Measurements from ENCODE around the gene KRTAP27-1. TPM values are rescaled to one million over a fixed set of nuclear protein-coding genes. Genes with fewer than 3 reads are reported as not detected.

Gene KRTAP27-1
- not detected for total RNA-seq

DNA sequence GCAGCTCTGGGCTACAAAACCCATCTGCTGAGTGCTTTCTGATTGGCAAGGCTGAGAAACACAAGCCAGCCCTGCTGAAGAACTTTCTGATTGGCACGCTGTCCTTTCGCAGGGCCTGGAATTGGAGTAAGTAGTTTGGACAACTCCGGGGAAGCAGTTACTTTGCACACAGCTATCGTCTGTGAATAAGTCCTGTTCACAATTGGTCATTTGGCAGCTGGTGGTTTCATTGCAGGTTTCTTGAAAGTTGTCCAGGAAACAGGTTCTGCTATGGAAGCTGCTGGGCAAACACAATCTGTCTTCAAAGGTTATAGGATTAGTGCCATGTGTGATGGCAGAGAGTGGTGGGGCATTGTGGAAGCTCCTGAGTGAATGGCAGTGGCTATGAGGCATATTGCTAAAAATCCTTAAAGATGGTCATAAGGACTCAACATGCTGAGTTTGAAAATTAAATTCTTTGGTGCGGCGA is at the start of gene KRTAP27-1:
Gene KRTAP27-1, minus strand, starts transcription at position 419 of the 469 bp plus-strand sequence. Its CDS starts 26 bp downstream, at position 393.
- ChIA-PET CTCF (no interaction called here), POLR2A (interaction anchor here (0.6 kb wide), 1 partner anchor 106 kb away, joined by 3 read pairs; no protein-coding TSS in a partner anchor)

DNA sequence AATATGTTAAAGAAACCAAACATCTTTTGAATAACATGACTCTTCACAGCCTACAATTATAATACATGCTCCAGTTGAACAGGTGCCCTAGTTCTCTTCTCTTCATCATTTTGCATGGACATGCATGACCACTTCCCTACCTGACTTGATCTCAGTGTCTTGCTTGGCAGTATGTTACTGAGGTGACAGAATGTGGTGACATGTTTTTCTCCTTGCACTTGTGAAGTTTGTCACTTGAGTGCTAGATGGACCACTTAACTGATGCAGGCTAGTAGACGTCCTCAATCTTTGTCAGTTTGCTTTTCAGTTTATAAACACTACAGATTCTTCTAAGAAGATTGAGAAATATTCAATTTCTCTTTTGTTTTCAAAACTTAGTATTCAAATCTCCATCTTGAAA is 44.7 kb upstream of the KRTAP27-1 start:
- ChIA-PET CTCF (no interaction called here), POLR2A (no interaction called here)

DNA sequence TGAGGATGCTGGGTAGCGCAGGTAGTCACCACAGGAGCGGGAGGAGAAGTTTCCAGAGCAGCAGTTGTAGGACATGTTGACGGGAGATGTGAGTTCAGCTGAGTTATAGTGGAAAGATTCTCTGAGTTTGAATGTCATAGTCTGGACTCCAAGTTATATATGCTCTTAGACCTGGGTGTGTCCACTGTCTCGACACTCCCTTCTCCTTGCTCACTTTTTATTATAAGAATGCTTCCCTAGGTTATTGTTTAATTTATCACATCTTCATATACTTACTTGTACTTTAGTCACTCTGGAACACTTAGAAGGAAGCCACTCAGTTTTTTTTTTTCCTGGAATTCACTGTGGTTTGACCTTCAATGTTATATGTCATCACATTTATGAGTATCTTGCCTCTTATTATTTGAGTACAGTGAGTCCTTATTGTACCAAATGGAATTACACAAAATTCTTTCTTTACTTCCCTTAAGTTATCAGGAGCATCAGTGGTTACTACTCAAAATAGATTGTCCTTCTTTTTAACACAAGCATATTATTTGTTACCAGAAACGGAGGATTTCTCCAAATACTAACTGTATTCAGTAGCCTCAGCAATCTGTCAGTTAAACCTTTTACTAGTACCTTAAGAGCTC is 34.8 kb upstream of the KRTAP27-1 start, which contains the start of gene KRTAP13-2:
Gene KRTAP13-2, minus strand, starts transcription at position 133 of the 632 bp plus-strand sequence. Its CDS starts 58 bp downstream, at position 75.
- ChIA-PET POLR2A (no interaction called here), CTCF (no interaction called here)

DNA sequence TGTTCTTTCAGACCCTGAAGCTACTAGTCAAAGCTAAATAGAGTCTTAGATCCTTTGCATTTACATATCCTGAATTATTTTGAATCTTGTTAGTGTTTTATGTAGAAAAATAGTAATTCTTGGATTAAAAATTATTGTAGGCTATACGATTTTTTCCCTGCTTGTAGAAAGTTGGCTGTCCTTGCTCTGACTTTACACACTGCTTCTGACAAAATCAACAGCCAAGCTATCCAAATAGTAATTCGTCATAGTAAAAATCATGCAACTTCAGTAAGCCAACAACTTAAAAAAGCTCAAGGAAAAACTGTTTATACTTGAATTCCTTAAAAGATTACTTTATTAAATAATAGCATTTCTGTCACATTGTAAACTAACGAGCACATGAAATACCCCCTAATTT is 18.4 kb upstream of the KRTAP27-1 start:
- POLR2A ChIA-PET, result no interaction called here
- CTCF ChIA-PET, result interaction anchor here (0.7 kb wide), 1 partner anchor 14 kb away, joined by 3 read pairs; no protein-coding TSS in a partner anchor

DNA sequence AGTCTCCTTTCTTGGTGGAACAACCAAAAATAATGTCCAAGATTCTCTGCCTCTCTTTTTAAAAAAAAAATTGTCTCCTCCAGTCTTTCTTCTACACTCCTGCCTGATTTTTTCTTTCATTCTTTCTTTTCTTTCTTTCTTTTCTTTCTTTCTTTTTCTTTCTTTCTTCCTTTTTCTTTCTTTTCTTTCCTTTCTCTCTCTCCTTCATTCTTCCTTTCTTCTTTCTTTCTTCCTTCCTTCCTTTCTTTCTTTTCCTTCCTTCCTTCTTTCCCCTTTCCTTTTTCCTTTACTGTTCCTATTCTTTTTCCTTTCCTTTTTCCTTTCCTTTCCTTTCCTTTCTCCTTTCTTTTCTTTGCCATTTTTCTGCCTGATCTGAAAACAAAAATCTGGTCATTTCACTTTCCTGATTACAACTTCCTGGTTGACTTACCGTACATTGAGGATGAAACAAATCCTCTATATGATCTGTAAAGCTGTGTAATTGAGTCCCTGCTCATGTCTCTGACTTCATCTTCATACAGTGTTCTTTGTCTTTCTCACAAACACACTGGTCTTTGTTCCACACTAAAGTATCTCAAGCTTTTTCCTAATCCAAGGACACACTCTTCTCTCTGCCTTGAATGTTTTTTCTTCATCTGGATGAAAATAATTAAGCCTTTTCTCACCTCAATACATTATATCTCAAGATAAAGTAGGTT is 17.0 kb upstream of the KRTAP27-1 start:
- ChIA-PET CTCF (no interaction called here), POLR2A (no interaction called here)

DNA sequence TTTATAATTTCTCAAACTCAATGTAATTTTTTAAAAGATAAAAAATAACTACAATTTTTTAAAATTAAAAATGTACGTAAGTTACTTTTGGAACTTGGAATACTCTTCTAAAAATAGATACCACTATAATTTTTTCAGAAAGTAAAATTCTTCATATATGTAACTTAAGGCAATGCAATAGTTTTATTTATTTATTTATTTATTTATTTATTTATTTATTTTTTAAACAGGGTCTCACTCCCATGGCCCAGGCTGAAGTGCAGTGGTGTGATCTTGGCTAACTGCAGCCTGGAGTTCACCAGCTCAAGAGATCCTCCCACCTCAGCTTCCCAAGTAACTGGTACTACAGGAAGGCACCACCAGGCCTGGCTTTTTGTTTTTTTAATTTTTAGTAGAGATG is 14.0 kb upstream of the KRTAP27-1 start:
- CTCF ChIA-PET, result no interaction called here

GRCh38 chr21:30349572-30349971 is 12.1 kb upstream of the KRTAP27-1 start:
- POLR2A ChIA-PET, result no interaction called here
- CTCF ChIA-PET, result no interaction called here

More for the DNA sequence above, 14.0 kb upstream of the KRTAP27-1 start:
- POLR2A ChIA-PET, result no interaction called here

DNA sequence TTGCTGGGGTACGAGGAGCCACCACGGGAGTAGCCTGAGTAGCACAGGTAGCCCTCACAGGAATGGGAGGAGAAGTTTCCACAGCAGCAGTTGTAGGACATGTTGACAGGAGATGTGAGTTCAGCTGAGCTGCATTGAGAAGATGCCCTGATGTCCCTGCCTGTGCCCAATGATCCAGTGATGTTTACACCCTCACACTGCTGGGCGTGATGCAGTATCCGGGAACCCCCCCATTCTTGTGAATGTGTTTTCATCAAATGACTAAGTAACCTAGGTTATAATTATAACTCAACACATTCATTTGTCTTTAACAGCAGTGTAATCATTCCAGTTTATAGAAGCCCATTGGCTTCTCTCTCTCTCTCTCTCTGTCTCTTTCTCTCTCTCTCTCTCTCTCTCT is 11.0 kb upstream of the KRTAP27-1 start, which contains the start of gene KRTAP23-1:
Gene KRTAP23-1, minus strand, starts transcription at position 101 of the 400 bp plus-strand sequence. Its CDS starts 0 bp downstream, at position 101.
- POLR2A ChIA-PET, result no interaction called here
- CTCF ChIA-PET, result no interaction called here

- CTCF ChIA-PET, result no interaction called here
- POLR2A ChIA-PET, result no interaction called here
Observed at GRCh38 chr21:30345014-30345413, 7.5 kb upstream of the KRTAP27-1 start.

DNA sequence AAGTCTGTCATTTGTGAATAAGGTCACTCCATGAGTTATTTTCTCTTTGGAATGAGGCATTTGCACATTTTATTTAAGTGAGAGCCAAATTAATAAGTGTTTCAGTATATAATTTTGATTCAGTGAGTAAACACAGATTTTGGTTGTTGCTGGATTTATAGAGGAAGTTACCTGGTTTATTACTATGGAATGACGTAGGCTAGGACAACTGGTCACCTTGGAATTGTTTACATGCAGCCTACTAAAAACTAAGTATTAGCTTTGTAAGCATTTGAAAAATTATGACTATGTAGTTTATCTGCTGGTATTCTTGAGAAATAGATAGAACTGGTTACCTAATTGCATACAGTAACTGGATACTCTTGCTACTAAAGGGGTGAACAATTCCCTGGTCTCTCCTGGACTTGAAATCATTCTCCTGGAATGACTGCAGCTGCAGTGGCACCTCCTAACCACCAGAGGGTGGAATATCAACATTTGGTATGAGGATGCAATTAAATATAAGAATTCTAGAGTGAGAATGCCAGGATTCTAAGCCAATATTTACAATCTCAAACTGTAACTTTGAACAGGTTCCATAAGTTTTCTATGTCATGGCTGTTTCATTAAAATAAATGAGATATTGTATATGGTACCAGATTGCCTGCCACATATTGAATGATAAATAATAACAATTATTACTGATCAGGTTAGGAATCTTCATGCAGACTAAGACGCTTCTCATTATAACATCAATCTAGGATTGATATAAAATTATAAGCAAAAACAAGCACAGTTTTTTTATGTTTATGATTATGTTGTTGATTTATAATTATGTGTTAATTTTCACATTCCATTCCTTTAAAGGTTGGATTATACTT is 3.5 kb upstream of the KRTAP27-1 start:
- POLR2A ChIA-PET, result no interaction called here
- CTCF ChIA-PET, result interaction anchor here (0.6 kb wide), 1 partner anchor 15 kb away, joined by 3 read pairs; no protein-coding TSS in a partner anchor

DNA sequence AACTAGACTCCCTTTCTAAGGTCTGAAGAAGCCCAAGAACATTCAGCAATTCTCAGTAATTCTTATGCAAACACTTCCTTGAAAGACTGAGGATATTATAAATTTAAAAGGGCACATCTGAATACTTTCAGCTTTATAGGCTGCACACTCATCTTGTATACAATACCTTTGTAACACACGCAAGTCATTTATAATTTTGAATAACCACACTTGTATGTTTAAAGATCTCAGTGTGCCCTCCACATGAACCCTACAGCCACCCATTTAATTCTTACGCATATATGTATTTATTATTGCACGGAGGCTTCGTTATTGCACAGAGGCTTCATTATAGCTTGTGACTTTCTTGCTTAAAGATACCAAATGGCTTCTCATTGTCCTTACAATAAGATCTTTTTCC is 1.2 kb upstream of the KRTAP27-1 start:
- ChIA-PET CTCF (no interaction called here), POLR2A (no interaction called here)

- POLR2A ChIA-PET, result interaction anchor here (0.6 kb wide), 1 partner anchor 105 kb away, joined by 3 read pairs; no protein-coding TSS in a partner anchor
- CTCF ChIA-PET, result no interaction called here
Observed at GRCh38 chr21:30337772-30338171, 278 bp upstream of the KRTAP27-1 start.

- CTCF ChIA-PET, result no interaction called here
- POLR2A ChIA-PET, result no interaction called here
Observed at GRCh38 chr21:30336596-30336995, 898 bp downstream of the KRTAP27-1 start.

DNA sequence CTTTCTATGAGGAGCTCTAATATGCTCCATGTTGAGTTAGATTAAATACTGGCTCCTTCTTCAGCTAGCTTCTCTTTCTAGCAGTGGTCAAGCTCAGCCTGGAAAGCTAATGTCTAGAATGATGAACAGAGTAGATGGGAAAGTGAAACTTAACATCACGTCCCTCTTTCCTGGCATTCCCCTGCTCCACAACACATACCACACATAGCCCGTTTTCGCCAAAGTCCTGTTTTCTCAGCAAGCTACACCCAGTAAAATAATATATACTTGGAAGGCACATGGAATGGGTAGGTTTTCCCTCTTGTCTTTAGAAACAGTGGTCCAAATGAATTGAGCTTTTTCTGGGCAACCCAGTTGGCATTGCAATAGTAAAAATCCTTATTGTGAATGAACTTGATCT is 3.8 kb downstream of the KRTAP27-1 start:
- ChIA-PET CTCF (no interaction called here), POLR2A (no interaction called here)

DNA sequence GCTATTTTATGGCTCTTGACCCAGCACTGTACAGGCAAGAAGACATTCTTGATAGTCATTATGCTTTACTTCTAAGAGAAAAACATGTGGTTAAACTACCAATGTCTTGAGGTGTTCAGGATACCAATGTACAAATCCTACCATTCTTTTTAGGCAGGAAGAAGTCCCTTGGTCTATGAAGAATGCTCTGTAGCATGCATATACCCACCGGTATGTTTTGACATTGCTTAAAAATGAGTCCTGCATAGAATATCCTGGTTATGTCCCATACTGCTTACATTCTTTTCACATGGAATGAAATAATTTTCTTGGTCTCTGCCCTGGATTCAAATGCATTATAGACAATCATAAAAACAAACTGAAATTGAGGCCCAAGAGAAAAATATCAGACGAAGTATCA is 4.8 kb downstream of the KRTAP27-1 start:
- POLR2A ChIA-PET, result no interaction called here

DNA sequence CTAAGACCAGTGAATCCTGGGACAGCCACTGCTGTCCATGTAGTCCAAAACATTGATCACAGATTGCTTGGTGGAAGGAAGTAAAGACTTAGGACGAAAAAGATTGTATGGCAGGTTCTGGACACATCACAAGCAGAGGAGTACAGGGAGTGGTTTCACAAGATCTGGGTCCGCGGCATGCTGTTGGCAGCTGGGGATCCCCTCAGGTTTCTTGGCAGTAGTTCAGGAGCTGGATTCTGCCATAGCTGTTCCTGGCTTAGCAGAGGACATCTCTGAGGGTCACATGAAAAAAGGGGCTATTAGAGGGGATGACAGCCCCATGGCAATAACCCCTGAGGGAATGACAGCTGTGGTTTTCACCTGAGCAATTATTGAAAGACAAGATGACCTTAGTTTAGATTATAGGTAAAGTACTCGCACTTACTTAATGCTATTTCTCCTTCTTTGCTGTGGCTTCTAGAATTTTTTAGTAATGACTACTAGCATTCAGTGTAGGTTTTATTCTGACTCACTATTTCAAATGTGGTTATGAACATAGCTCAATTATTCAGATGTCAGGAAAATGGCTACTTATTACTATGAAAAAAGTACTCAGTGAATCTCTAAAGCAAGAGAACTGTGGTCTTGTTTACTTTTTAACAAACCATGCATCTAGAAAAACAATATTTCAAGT is 8.2 kb downstream of the KRTAP27-1 start:
- POLR2A ChIA-PET, result no interaction called here
- CTCF ChIA-PET, result no interaction called here

More for the DNA sequence above, 4.8 kb downstream of the KRTAP27-1 start:
- CTCF ChIA-PET, result no interaction called here

DNA sequence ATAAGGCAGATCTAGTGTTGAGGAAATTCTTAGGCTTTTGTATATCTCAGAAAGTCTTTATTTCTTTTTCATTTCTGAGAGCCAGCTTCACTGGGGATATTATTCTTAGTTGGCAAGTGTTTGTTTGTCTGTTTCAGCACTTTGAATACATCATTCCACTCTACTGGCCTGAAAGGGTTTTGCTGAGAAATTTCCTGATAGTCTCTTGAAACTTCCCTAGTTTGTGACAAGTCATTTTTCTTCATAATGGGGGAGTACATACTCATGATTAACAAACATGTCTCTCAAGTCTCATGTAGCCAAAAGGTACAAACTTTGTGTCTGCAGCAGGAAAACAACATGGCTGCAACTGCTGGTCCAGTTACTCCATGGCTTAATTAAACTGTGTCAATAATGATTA is 11.1 kb downstream of the KRTAP27-1 start:
- CTCF ChIA-PET, result no interaction called here
- POLR2A ChIA-PET, result no interaction called here

GRCh38 chr21:30320215-30320614 is 17.3 kb downstream of the KRTAP27-1 start, which contains the start of gene KRTAP26-1:
KRTAP26-1 (minus strand) TSS chr21:30320315; CDS start chr21:30320035, 280 bp downstream.
- ChIA-PET POLR2A (no interaction called here), CTCF (no interaction called here)

DNA sequence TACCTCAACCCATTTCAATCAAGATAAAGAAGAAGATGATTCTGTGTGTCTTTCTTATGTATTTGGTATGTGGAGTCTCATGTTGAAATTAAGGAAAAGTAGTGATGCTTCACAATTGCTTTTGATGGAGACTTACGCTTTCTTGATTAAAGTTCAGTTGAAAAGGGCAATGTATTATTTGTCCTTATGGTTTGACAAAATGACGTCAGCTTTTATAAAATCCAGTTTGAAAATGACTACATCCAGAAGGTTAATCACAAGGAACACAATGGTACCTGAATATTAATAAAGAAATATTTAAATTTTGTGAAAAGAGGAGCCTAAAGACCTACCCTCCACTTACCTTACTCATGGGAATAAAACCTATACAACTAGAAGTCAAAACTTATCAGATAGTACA is 21.8 kb downstream of the KRTAP27-1 start:
- ChIA-PET POLR2A (no interaction called here), CTCF (no interaction called here)

GRCh38 chr21:30306884-30307283 is 30.6 kb downstream of the KRTAP27-1 start:
- POLR2A ChIA-PET, result no interaction called here
- CTCF ChIA-PET, result no interaction called here
